NT2/D1 (cell line): Measurements from ENCODE around the gene SPRR2G.

ENCODE experiments used
- SUZ12 ChIP-seq: IDR thresholded peaks from 2 replicates; pipeline ENCODE4 v1.6.1; 2011; ENCODE audit not compliant: insufficient read length, insufficient read depth; ENCODE audit errors: extremely low read depth
- YY1 ChIP-seq: IDR thresholded peaks from 2 replicates; pipeline ENCODE4 v1.6.1; 2011; ENCODE audit not compliant: insufficient read length, insufficient read depth
- ZNF274 ChIP-seq: IDR thresholded peaks from 2 replicates; pipeline ENCODE4 v1.6.1; 2011; ENCODE audit warnings: mild to moderate bottlenecking, low read depth, low read length

DNA sequence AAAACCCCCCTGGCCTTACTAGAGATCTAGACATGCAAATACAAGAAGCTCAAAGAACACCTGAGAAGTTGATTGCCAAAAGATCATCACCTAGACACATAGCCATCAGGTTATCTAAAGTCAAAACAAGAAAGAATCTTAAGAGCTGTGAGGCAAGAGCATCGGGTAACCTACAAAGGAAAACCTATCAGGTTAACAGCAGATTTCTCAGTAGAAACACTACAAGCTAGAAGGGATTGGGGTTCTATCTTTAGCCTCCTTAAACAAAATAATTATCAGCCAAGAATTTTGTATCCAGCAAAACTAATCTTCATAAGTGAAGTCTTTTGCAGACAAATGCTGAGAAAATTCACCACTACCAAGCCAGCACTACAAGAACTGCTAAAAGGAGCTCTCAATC lies 25.2 kb downstream of the SPRR2G start:
- TF ChIP-seq ZNF274, result no peak
- no peak for TF ChIP-seq YY1
- TF ChIP-seq SUZ12, result no peak
